Upper lobe of right lung (tissue), 1 donor: ENCODE measurements around the gene OTUB2. TPM values are rescaled to one million over a fixed set of nuclear protein-coding genes. Genes with fewer than 3 reads are reported as not detected.

ENCODE experiments used
- ATAC-seq: fragments of 200-7000 bp; cut with Tn5 transposase; one replicate; pipeline ENCODE4 v1.9.1; 2020; ENCODE audit warnings: mild to moderate bottlenecking, moderate library complexity
- DNase-seq: peaks from one replicate; pipeline ENCODE4 v3.0.0-alpha.2; 2020
- H3K27ac ChIP-seq: fragments of 200-600 bp; one replicate; pipeline ENCODE4 v1.8.0; 2022
- H3K27me3 ChIP-seq: fragments of 200-600 bp; one replicate; pipeline ENCODE4 v1.8.0; 2022; ENCODE audit warnings: mild to moderate bottlenecking
- H3K36me3 ChIP-seq: fragments of 200-600 bp; one replicate; pipeline ENCODE4 v1.8.0; 2022
- H3K4me1 ChIP-seq: fragments of 200-600 bp; one replicate; pipeline ENCODE4 v1.8.0; 2022
- H3K4me3 ChIP-seq: fragments of 200-600 bp; one replicate; pipeline ENCODE4 v1.8.0; 2022; ENCODE audit warnings: mild to moderate bottlenecking
- H3K9me3 ChIP-seq: fragments of 200-600 bp; one replicate; pipeline ENCODE4 v1.8.0; 2022
- CTCF ChIP-seq: fragments of 200-600 bp; IDR thresholded peaks from one replicate; pipeline ENCODE4 v1.8.0; 2022; ENCODE audit warnings: antibody characterized with exemption
- intact Hi-C: fragments of 100-400 bp; cut with DNase I; formaldehyde crosslinking; loops from one replicate; pipeline ENCODE4 v1.11.0; 2022
- total RNA-seq: library from RNA; stranded (reverse); fragmentation: NEBNext Ultra II Directional; extraction: Animal tissue kit (Norgen Biotek cat#: 25700); gene quantifications from one replicate; pipeline ENCODE4 v1.2.1, GENCODE V29; 2021
- donor health status: DM: no; HTN: yes; CAD: no; lungs with severe emphysema.

Gene OTUB2
- total RNA-seq, 1 donor from 2014 or later: 1.0 TPM

- no peak overlapping the region for H3K27ac ChIP-seq
- no peaks in the 10 kb centered on the region for H3K9me3 ChIP-seq
- DNase-seq (no peak), ATAC-seq (no peak)
- H3K4me3 ChIP-seq: no peak overlapping the region
- H3K27me3 ChIP-seq: no peaks in the 10 kb centered on the region
- intact Hi-C loops: no loop called here
- peaks cover 4% of the 10 kb centered on the region for H3K4me1 ChIP-seq
- TF ChIP-seq CTCF: no peak
- no peaks in the 10 kb centered on the region for H3K36me3 ChIP-seq
Observed at GRCh38 chr14:94031883-94032279, 5.7 kb downstream of the OTUB2 start.

GRCh38 chr14:94034886-94035285 is 8.7 kb downstream of the OTUB2 start:
- no peak for TF ChIP-seq CTCF
- intact Hi-C loops: no loop called here
- Histone ChIP-seq H3K27me3 (no peaks in the 10 kb centered on the region), H3K9me3 (no peaks in the 10 kb centered on the region), H3K4me1 (no peaks in the 10 kb centered on the region), H3K36me3 (no peaks in the 10 kb centered on the region), H3K4me3 (no peak overlapping the region), H3K27ac (no peak overlapping the region)
- DNase-seq: no peak
- ATAC-seq: no peak

- ATAC-seq: peak; percentile 92
- no peaks in the 10 kb centered on the region for H3K36me3 ChIP-seq
- intact Hi-C loops: no loop called here
- peak; percentile 75 for DNase-seq
- H3K27me3 ChIP-seq: no peaks in the 10 kb centered on the region
- H3K27ac ChIP-seq: no peak overlapping the region
- TF ChIP-seq CTCF: peak; percentile 86
- H3K4me1 ChIP-seq: peaks cover under 1% of the 10 kb centered on the region
- H3K9me3 ChIP-seq: no peaks in the 10 kb centered on the region
- H3K4me3 ChIP-seq: no peak overlapping the region
Observed at GRCh38 chr14:94036313-94037167, 10.4 kb downstream of the OTUB2 start.

GRCh38 chr14:94037954-94038353 is 11.8 kb downstream of the OTUB2 start:
- ATAC-seq (no peak), DNase-seq (peak; percentile 51)
- Histone ChIP-seq H3K9me3 (no peaks in the 10 kb centered on the region), H3K27me3 (no peaks in the 10 kb centered on the region), H3K4me1 (peaks cover 13% of the 10 kb centered on the region), H3K4me3 (no peak overlapping the region), H3K36me3 (no peaks in the 10 kb centered on the region), H3K27ac (no peak overlapping the region)
- intact Hi-C loops: no loop called here
- no peak for TF ChIP-seq CTCF

- Histone ChIP-seq H3K36me3 (no peaks in the 10 kb centered on the region), H3K27ac (no peak overlapping the region), H3K4me3 (no peak overlapping the region), H3K4me1 (peaks cover 13% of the 10 kb centered on the region), H3K27me3 (no peaks in the 10 kb centered on the region), H3K9me3 (no peaks in the 10 kb centered on the region)
- ATAC-seq: no peak
- TF ChIP-seq CTCF: no peak
- intact Hi-C loops: no loop called here
- peak; percentile 39 for DNase-seq
Observed at GRCh38 chr14:94038510-94038909, 12.4 kb downstream of the OTUB2 start.
